Natural killer cell (primary cell): ENCODE measurements around the gene NAA40. TPM values are rescaled to one million over a fixed set of nuclear protein-coding genes. Genes with fewer than 3 reads are reported as not detected.
A peak's percentile ranks its signal among the peaks of the same experiment; 100 is the strongest.
"Not testable (repeated sequence)": the region's sequence is repeated elsewhere in the genome, so short reads cannot be mapped to it uniquely, and the experiment has no call there.

Experiments
- ATAC-seq, 3 donors: fragments of 150-1000 bp in 2 of 3; fragments of 200-7000 bp in 1 of 3; cut with Tn5 transposase; 1 replicate in 1 of 3; 2 replicates in 2 of 3; pipeline ENCODE4 v1.10.0; 2021; ENCODE audit warnings: mild to moderate bottlenecking in 2 of 3, moderate library complexity in 2 of 3
- DNase-seq, 2 donors: peaks; one replicate each; pipeline versions ENCODE4 v3.0.0 to v3.0.0-alpha.2; 2013 to 2021; ENCODE audit warnings: mixed read lengths in 1 of 2
- H3K27ac ChIP-seq: one replicate; pipeline ENCODE4 v1.5.1; 2013; ENCODE audit warnings: mild to moderate bottlenecking, low read length
- H3K27me3 ChIP-seq: one replicate; pipeline ENCODE4 v1.6.1; 2013; ENCODE audit warnings: low read length; ENCODE audit not compliant: control insufficient read depth, insufficient read depth
- H3K36me3 ChIP-seq: one replicate; pipeline ENCODE4 v1.6.1; 2013; ENCODE audit warnings: low read length; ENCODE audit not compliant: control insufficient read depth, insufficient read depth
- H3K4me1 ChIP-seq: one replicate; pipeline ENCODE4 v1.6.1; 2013; ENCODE audit warnings: low read length; ENCODE audit not compliant: control insufficient read depth, insufficient read depth
- H3K4me3 ChIP-seq: one replicate; pipeline ENCODE4 v1.5.1; 2013; ENCODE audit warnings: low read length
- H3K9me3 ChIP-seq: one replicate; pipeline ENCODE4 v1.6.1; 2013; ENCODE audit warnings: low read length; ENCODE audit not compliant: control insufficient read depth, insufficient read depth
- H3K27ac Mint-ChIP-seq, 2 donors: one replicate each; pipeline ENCODE4 v1.8.0; 2022; ENCODE audit warnings: mild to moderate bottlenecking in 2 of 2, mixed read lengths in 2 of 2, moderate library complexity in 1 of 2
- H3K27me3 Mint-ChIP-seq, 2 donors: one replicate each; pipeline ENCODE4 v1.8.0; 2022; ENCODE audit warnings: low read depth in 2 of 2, mixed read lengths in 2 of 2
- H3K36me3 Mint-ChIP-seq: one replicate; pipeline ENCODE4 v1.8.0; 2022; ENCODE audit warnings: mixed read lengths
- H3K4me1 Mint-ChIP-seq, 2 donors: one replicate each; pipeline ENCODE4 v1.8.0; 2022; ENCODE audit warnings: mixed read lengths in 2 of 2
- H3K4me3 Mint-ChIP-seq: one replicate; pipeline ENCODE4 v1.8.0; 2022; ENCODE audit warnings: mild to moderate bottlenecking, moderate library complexity, mixed read lengths
- H3K9me3 Mint-ChIP-seq, 2 donors: one replicate each; pipeline ENCODE4 v1.8.0; 2022; ENCODE audit warnings: mixed read lengths in 2 of 2
- CTCF ChIP-seq: fragments of 200-600 bp; IDR thresholded peaks from one replicate; pipeline ENCODE4 v1.8.0; 2022; ENCODE audit warnings: antibody characterized with exemption
- WGBS: methylation state at CpG from one replicate; pipeline ENCODE4 v1.1.7; 2013; ENCODE audit warnings: missing lambda C conversion rate; ENCODE audit not compliant: insufficient coverage; 5-methylcytosine and 5-hydroxymethylcytosine counted together
- intact Hi-C: fragments of 100-400 bp; cut with micrococcal nuclease; formaldehyde crosslinking; loops from one replicate; pipeline ENCODE4 v1.14.2; 2022
- total RNA-seq, 4 donors: library from RNA; stranded (reverse); fragments of 120-200 nt in 1 of 4; gene quantifications; one replicate each; pipeline versions ENCODE4 v1.2.3 to v1.2.4, GENCODE V29; 2013 to 2022

NAA40 gene
- total RNA-seq, 3 donors from 2014 or later (not counting 1 experiment from before 2014, with no cell fraction given) = 44.8 to 72.1 (median 57.4) TPM

- ATAC-seq = no peak
- H3K36me3 ChIP-seq = no peaks in the 10 kb centered on the region
- Mint-ChIP-seq H3K4me1 (peaks cover 7 to 12% of the 10 kb centered on the region in 2 donors), H3K9me3 (no peaks in the 10 kb centered on the region), H3K27ac (no peak overlapping the region), H3K36me3 (no peaks in the 10 kb centered on the region), H3K27me3 (peaks cover 0 to 3% of the 10 kb centered on the region in 2 donors), H3K4me3 (no peak overlapping the region)
- no peak for DNase-seq
- no peak overlapping the region for H3K4me3 ChIP-seq
- no peak for TF ChIP-seq CTCF
- intact Hi-C loops = no loop called here
- WGBS = 100% methylated on average over 1 of the region's 1 CpG
- H3K9me3 ChIP-seq = no peaks in the 10 kb centered on the region
- H3K4me1 ChIP-seq = peaks cover 16% of the 10 kb centered on the region
- H3K27ac ChIP-seq = no peak overlapping the region
- H3K27me3 ChIP-seq = peaks cover 2% of the 10 kb centered on the region
These were observed 27.6 kb downstream of the NAA40 start for GRCh38 chr11:63966444-63966843.

- H3K36me3 Mint-ChIP-seq = no peaks in the 10 kb centered on the region
- no peak overlapping the region for H3K27ac ChIP-seq
- no peak for TF ChIP-seq CTCF
- H3K27ac Mint-ChIP-seq = no peak overlapping the region
- ATAC-seq = no peak
- H3K4me1 ChIP-seq = peaks cover 5% of the 10 kb centered on the region
- no peak overlapping the region for H3K4me3 ChIP-seq
- no peaks in the 10 kb centered on the region for H3K36me3 ChIP-seq
- no peaks in the 10 kb centered on the region for H3K9me3 Mint-ChIP-seq
- no peaks in the 10 kb centered on the region for H3K9me3 ChIP-seq
- peaks cover 0 to 3% of the 10 kb centered on the region in 2 donors for H3K4me1 Mint-ChIP-seq
- 93% methylated on average over 2 of the region's 2 CpGs for WGBS
- H3K27me3 ChIP-seq = peaks cover 4% of the 10 kb centered on the region
- no peak overlapping the region for H3K4me3 Mint-ChIP-seq
- intact Hi-C loops = no loop called here
- peaks cover 0 to 3% of the 10 kb centered on the region in 2 donors for H3K27me3 Mint-ChIP-seq
- DNase-seq = no peak
These were observed 30.7 kb downstream of the NAA40 start for GRCh38 chr11:63969461-63969860.

- WGBS = 67% methylated on average over 5 of the region's 5 CpGs
- no peak overlapping the region for H3K4me3 Mint-ChIP-seq
- intact Hi-C loops = no loop called here
These were observed 32.1 kb downstream of the NAA40 start for GRCh38 chr11:63970902-63971301.

GRCh38 chr11:63973912-63974258 is 35.1 kb downstream of the NAA40 start:
- Mint-ChIP-seq H3K4me1 (peaks cover 11 to 22% of the 10 kb centered on the region in 2 donors), H3K4me3 (peak overlapping the region; percentile 99), H3K27ac (peak overlapping the region; percentile 94 to 96)
- H3K36me3 Mint-ChIP-seq, DNase-seq, H3K27me3 Mint-ChIP-seq, H3K9me3 Mint-ChIP-seq, H3K27ac ChIP-seq, H3K36me3 ChIP-seq, H3K9me3 ChIP-seq, intact Hi-C loops, ATAC-seq, H3K27me3 ChIP-seq: not testable (repeated sequence)
- Histone ChIP-seq H3K4me3 (peak overlapping the region; percentile 99), H3K4me1 (peaks cover 23% of the 10 kb centered on the region)
- WGBS = 65% methylated on average over 18 of the region's 18 CpGs

More at GRCh38 chr11:63970902-63971301, 32.1 kb downstream of the NAA40 start:
- Histone ChIP-seq H3K4me3 (no peak overlapping the region), H3K4me1 (peaks cover 16% of the 10 kb centered on the region), H3K27me3 (peaks cover 4% of the 10 kb centered on the region), H3K9me3 (no peaks in the 10 kb centered on the region), H3K36me3 (no peaks in the 10 kb centered on the region), H3K27ac (no peak overlapping the region)
- H3K9me3 Mint-ChIP-seq = no peaks in the 10 kb centered on the region
- no peaks in the 10 kb centered on the region for H3K36me3 Mint-ChIP-seq
- H3K27ac Mint-ChIP-seq = no peak overlapping the region
- ATAC-seq (no peak), DNase-seq (no peak)
- peaks cover 4 to 7% of the 10 kb centered on the region in 2 donors for H3K4me1 Mint-ChIP-seq
- TF ChIP-seq CTCF = no peak
- no peaks in the 10 kb centered on the region for H3K27me3 Mint-ChIP-seq
